Testis (tissue), 2 donors: Measurements from ENCODE around the gene BCL11A.

Source experiments
- CTCF ChIP-seq, 3 experiments: fragments of 450-650 bp in 2 of 3; fragments of 200-600 bp in 1 of 3; sonication (generic) in 1 of 3; IDR thresholded peaks; one replicate each; pipeline ENCODE4 v1.5.1; 2016 to 2019; ENCODE audit warnings: antibody characterized with exemption in 3 of 3, mild to moderate bottlenecking in 2 of 3, moderate library complexity in 1 of 3
- POLR2A ChIP-seq: fragments of 450-650 bp; IDR thresholded peaks from one replicate; pipeline ENCODE4 v1.6.1; 2017; ENCODE audit warnings: antibody characterized with exemption, mild to moderate bottlenecking, moderate library complexity

DNA sequence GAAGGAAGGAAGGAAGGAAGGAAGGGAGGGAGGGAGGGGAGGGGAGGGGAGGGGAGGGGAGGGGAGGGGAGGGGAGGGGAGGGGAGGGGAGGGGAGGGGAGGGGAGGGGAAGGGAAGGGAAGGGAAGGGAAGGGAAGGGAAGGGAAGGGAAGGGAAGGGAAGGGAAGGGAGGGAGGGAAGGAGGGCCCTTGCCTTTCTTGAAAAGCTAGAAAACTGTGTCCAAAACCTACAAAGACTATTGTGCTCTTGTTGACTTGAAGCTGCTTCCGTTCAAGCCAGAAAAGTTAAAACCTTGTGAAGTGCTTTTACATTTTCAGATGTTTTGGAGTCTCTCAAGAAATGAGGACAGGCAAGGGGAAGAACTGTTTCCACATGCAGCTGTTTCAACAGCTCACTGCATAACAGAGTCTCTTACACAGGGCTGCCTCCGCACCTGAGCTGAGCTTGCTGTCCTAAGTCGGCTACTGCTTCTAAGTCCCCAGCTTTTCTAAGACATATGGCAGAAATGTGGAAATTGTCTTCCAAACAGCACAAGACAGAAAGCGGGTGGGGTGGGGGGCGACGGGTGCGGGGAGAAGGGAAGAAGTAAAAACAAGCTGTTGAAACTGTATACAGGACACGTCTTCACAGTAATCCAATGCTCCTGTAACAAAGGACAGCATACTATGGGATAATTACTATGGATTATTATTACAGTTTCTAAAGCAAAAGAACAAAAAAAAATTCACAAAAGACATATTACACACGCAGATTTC is 46.1 kb downstream of the BCL11A start:
- TF ChIP-seq CTCF (IDR thresholded peaks at IDR 0.05), result no peak
- no peak for TF ChIP-seq POLR2A
